Measurements from ENCODE around the gene AHCTF1. TPM values are rescaled to one million over a fixed set of nuclear protein-coding genes. Genes with fewer than 3 reads are reported as not detected.

AHCTF1 gene
- total RNA-seq, 2 experiments from 2014 or later: 35.8 to 36.6 TPM

- no peak overlapping the region for H3K4me3 Mint-ChIP-seq
- DNase-seq: no peak
- H3K27me3 Mint-ChIP-seq: no peaks in the 10 kb centered on the region
- H3K27ac Mint-ChIP-seq: no peak overlapping the region
- no peaks in the 10 kb centered on the region for H3K4me1 Mint-ChIP-seq
- H3K36me3 Mint-ChIP-seq: no peaks in the 10 kb centered on the region
- no peak for ATAC-seq (ENCODE audit: low read depth)
- no peaks in the 10 kb centered on the region for H3K9me3 Mint-ChIP-seq
- POLR2A ChIA-PET: no interaction called here
Observed at GRCh38 chr1:246798107-246798506, 133.6 kb downstream of the AHCTF1 start.

DNA sequence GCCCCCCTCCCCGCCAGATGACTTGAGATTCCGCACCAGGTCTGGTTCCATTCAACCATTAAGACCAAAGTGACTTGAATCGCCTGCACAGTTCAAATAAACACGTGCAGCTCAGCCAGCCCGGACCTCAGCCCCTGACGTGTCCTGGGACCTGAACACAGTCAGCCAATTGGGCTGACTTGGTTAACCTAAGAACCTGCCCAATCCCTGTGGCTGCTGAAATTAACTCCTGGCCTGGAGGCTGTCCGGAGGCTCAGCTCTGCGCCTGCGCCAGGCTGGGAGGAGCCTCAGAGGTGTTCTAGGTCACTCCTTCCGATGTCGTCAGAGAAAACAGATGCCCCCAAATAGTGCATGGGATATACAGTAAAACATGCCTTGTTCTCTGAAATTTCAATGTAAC lies 134.2 kb downstream of the AHCTF1 start:
- Mint-ChIP-seq H3K4me1 (no peaks in the 10 kb centered on the region), H3K36me3 (no peaks in the 10 kb centered on the region), H3K27me3 (no peaks in the 10 kb centered on the region), H3K4me3 (no peak overlapping the region), H3K27ac (no peak overlapping the region), H3K9me3 (no peaks in the 10 kb centered on the region)
- no peak for DNase-seq
- POLR2A ChIA-PET: no interaction called here
- no peak for ATAC-seq (ENCODE audit: low read depth)

DNA sequence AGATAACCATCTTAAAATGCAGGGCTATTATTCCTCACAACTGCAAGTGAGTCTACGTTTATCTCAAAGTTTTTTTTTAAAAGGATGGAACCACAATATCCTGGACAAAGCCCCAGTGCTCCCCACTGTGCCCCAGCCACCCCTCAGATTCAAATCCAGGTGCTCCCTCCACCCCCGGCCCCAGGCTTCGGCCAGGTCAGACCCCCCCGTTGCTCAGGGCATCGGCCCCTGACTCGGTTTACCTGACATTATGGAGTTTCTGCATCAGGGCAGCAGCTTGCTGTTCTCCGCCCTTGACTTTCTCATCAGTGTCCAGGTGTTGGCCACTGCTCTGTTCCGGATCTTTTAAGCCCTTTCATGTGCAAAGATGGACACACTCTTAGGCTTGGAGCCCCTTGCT lies 134.6 kb downstream of the AHCTF1 start:
- Mint-ChIP-seq H3K27ac (no peak overlapping the region), H3K36me3 (no peaks in the 10 kb centered on the region), H3K4me1 (no peaks in the 10 kb centered on the region), H3K4me3 (no peak overlapping the region), H3K9me3 (no peaks in the 10 kb centered on the region), H3K27me3 (no peaks in the 10 kb centered on the region)
- POLR2A ChIA-PET: interaction anchor here (0.5 kb wide), 1 partner anchor 16 kb away, joined by 3 read pairs; no protein-coding TSS in a partner anchor
- DNase-seq (no peak), ATAC-seq (ENCODE audit: low read depth) (no peak)

DNA sequence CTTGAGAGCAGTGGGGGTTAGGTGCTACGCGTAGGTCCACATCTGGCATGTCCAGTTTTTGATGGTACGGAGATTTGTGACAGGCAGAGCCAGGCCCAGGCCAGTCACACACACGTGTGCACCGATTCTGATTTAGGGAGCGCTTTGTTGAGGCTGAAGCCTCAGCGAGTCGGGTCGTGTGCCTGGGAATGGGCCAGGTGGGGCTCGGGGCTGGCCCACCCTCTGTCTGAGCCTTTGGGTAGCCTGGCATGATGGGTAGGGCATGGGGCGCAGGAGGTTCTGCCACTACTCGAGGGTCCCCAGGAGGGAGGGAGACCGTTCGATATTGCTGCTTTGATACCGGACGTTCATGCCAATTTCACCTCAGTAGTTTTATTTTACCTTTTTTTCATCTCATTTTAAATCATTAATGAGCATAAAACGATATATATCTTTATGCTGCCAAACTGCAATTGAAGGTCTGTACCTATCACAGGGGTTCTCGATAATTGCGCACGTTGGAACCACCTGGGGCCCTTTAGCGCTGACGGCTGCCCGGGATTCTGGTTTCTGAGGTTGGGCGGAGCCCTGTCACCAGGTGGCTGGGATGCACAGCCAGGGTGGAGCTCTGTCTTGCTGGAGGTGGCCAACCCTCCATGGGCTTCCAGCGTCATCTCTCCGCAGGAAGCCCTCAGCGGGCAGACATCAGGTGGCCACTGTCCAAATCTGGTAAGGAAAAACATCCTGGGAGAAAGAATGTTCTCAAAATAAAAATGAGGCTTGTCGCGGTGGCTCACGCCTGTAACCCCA lies 135.6 kb downstream of the AHCTF1 start:
- no peaks in the 10 kb centered on the region for H3K27me3 Mint-ChIP-seq
- POLR2A ChIA-PET: no interaction called here

DNA sequence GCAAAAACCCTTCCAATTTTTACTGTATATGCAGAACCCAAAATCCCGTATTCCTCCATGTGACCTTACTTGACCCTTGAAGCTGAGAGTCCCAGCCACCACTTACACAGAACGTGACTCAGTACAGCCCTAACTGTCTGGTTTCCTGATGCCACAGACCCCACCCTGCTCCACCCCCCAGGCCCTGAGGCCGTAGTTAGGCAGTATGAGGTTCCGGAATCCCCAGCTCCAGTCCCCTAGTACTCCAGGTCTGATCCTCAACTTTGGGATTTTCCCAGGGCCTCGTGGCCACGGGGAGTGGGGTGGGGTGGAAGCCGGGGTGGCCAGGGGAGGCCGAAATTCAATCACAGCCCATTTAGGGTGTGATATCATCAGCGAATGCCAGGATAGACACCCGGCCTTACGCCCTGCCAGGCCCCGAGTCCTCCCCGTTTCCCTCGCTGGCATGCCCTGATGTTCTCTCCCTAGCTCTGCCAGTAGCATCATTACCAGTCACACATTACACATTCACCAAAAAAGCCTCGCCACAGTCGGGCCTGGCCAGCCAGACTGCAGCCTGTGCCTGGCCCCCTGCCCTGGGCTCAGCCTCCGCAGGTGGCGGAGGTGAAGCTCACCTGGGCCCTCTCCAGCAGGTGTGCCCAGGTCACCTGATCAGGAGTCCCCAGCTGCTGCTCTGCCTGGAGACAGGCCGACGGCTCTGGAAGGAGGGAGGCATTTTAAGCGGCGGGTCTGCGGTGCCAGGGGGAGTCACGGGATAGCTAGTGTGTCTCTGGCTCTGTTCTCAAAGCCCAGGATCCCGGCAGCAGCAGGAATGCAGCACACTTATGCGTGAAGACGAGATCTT lies 136.7 kb downstream of the AHCTF1 start:
- no peak overlapping the region for H3K4me3 Mint-ChIP-seq
- no peaks in the 10 kb centered on the region for H3K27me3 Mint-ChIP-seq
- POLR2A ChIA-PET: no interaction called here
- no peak overlapping the region for H3K27ac Mint-ChIP-seq
- no peaks in the 10 kb centered on the region for H3K9me3 Mint-ChIP-seq
- no peak for DNase-seq
- ATAC-seq (ENCODE audit: low read depth): no peak
- no peaks in the 10 kb centered on the region for H3K36me3 Mint-ChIP-seq
- no peaks in the 10 kb centered on the region for H3K4me1 Mint-ChIP-seq

More for the DNA sequence above, 135.6 kb downstream of the AHCTF1 start:
- H3K36me3 Mint-ChIP-seq: no peaks in the 10 kb centered on the region
- H3K27ac Mint-ChIP-seq: no peak overlapping the region
- no peak overlapping the region for H3K4me3 Mint-ChIP-seq
- no peaks in the 10 kb centered on the region for H3K9me3 Mint-ChIP-seq
- no peaks in the 10 kb centered on the region for H3K4me1 Mint-ChIP-seq
- ATAC-seq (ENCODE audit: low read depth): no peak
- DNase-seq: no peak

- DNase-seq: no peak
- no peaks in the 10 kb centered on the region for H3K4me1 Mint-ChIP-seq
Observed at GRCh38 chr1:246794048-246794827, 137.5 kb downstream of the AHCTF1 start.

GRCh38 chr1:246793356-246793896 lies 138.3 kb downstream of the AHCTF1 start:
- DNase-seq (no peak), ATAC-seq (ENCODE audit: low read depth) (no peak)
- Mint-ChIP-seq H3K9me3 (no peaks in the 10 kb centered on the region), H3K27me3 (peaks cover 3% of the 10 kb centered on the region), H3K27ac (no peak overlapping the region), H3K36me3 (no peaks in the 10 kb centered on the region), H3K4me3 (no peak overlapping the region), H3K4me1 (no peaks in the 10 kb centered on the region)
- POLR2A ChIA-PET: no interaction called here

More at GRCh38 chr1:246794048-246794827, 137.5 kb downstream of the AHCTF1 start:
- no peak overlapping the region for H3K27ac Mint-ChIP-seq
- no peak overlapping the region for H3K4me3 Mint-ChIP-seq
- H3K36me3 Mint-ChIP-seq: no peaks in the 10 kb centered on the region
- H3K9me3 Mint-ChIP-seq: no peaks in the 10 kb centered on the region
- no peak for ATAC-seq (ENCODE audit: low read depth)
- no peaks in the 10 kb centered on the region for H3K27me3 Mint-ChIP-seq
- POLR2A ChIA-PET: no interaction called here

DNA sequence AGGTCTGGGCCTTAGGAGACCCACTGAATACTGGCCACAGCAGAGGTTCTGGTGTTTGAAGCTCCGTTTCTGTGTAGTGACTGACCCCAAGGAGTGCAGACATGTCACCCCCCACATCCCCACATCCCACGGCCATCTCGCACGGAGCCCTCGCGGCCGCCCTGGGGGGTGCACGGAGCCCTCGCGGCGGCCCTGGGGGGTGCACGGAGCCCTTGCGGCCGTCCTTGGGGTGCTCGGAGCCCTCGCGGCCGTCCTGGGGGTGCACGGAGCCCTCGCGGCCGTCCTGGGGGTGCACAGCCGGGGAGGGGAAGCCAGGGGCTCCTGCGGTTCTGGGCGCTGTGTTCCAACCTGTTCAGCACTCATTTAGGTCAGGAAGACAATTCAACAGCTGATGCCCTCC lies 139.1 kb downstream of the AHCTF1 start:
- Mint-ChIP-seq H3K4me3 (no peak overlapping the region), H3K4me1 (no peaks in the 10 kb centered on the region), H3K27me3 (peaks cover 7% of the 10 kb centered on the region), H3K9me3 (no peaks in the 10 kb centered on the region), H3K36me3 (no peaks in the 10 kb centered on the region), H3K27ac (no peak overlapping the region)
- ATAC-seq (ENCODE audit: low read depth) (no peak), DNase-seq (no peak)
- POLR2A ChIA-PET: no interaction called here

- Mint-ChIP-seq H3K4me1 (no peaks in the 10 kb centered on the region), H3K36me3 (no peaks in the 10 kb centered on the region), H3K27ac (no peak overlapping the region), H3K27me3 (peaks cover 9% of the 10 kb centered on the region), H3K9me3 (no peaks in the 10 kb centered on the region), H3K4me3 (no peak overlapping the region)
- ATAC-seq (ENCODE audit: low read depth): no peak
- no peak for DNase-seq
- POLR2A ChIA-PET: no interaction called here
Observed at GRCh38 chr1:246791303-246791918, 140.3 kb downstream of the AHCTF1 start.

DNA sequence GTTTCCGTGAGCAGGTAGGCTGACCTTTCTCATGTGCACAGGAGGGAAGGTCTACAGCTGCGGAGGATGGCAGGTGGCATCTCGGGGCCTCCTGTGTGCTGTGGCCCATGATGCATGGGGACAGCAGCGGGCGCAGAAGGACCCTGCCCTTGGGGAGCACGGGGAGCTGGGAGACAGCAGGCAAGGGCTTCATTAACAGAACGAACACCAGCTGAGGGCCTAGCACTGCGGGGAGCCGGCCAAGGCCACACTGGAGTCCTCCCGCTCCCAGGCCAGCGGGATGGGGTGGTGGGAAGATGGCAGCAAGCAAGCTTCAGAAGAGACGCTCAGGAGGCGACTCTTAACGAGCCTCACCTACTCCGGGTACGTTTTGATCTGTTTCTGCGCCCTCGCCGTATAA lies 140.9 kb downstream of the AHCTF1 start:
- DNase-seq: no peak
- Mint-ChIP-seq H3K9me3 (no peaks in the 10 kb centered on the region), H3K4me3 (no peak overlapping the region), H3K27ac (no peak overlapping the region), H3K4me1 (no peaks in the 10 kb centered on the region), H3K27me3 (peaks cover 9% of the 10 kb centered on the region), H3K36me3 (no peaks in the 10 kb centered on the region)
- POLR2A ChIA-PET: no interaction called here
- ATAC-seq (ENCODE audit: low read depth): no peak

- ATAC-seq (ENCODE audit: low read depth) (no peak), DNase-seq (no peak)
- H3K36me3 Mint-ChIP-seq: no peaks in the 10 kb centered on the region
- POLR2A ChIA-PET: no interaction called here
- no peaks in the 10 kb centered on the region for H3K9me3 Mint-ChIP-seq
- H3K4me1 Mint-ChIP-seq: no peaks in the 10 kb centered on the region
- H3K27me3 Mint-ChIP-seq: peaks cover 9% of the 10 kb centered on the region
- H3K27ac Mint-ChIP-seq: no peak overlapping the region
- no peak overlapping the region for H3K4me3 Mint-ChIP-seq
Observed at GRCh38 chr1:246790364-246790763, 141.4 kb downstream of the AHCTF1 start.

GRCh38 chr1:246789454-246790339 lies 142.1 kb downstream of the AHCTF1 start:
- Mint-ChIP-seq H3K27me3 (peaks cover 9% of the 10 kb centered on the region), H3K4me3 (no peak overlapping the region), H3K36me3 (no peaks in the 10 kb centered on the region), H3K4me1 (peaks cover 6% of the 10 kb centered on the region), H3K27ac (no peak overlapping the region), H3K9me3 (no peaks in the 10 kb centered on the region)
- POLR2A ChIA-PET: no interaction called here
- ATAC-seq (ENCODE audit: low read depth): no peak
- no peak for DNase-seq

Data from activated naive CD8-positive, alpha-beta T cell treated with anti-CD3 and anti-CD28 coated beads, Interleukin-2, amount 10 ng/mL, durations not matched to agents 7 days and 5 days (primary cell).